HEK293T (cell line): ENCODE data around the gene ABCA4.

Experiments
- FOXK2 ChIP-seq: fragments of 450-650 bp; IDR thresholded peaks from 2 replicates; pipeline ENCODE4 v1.6.1; 2016; ENCODE audit warnings: mild to moderate bottlenecking
- SP1 ChIP-seq: fragments of 450-650 bp; IDR thresholded peaks from 2 replicates; pipeline ENCODE4 v1.6.1; 2017
- SUZ12 ChIP-seq: fragments of 450-650 bp; IDR thresholded peaks from 2 replicates; pipeline ENCODE4 v1.6.1; 2016; ENCODE audit warnings: mild to moderate bottlenecking

DNA sequence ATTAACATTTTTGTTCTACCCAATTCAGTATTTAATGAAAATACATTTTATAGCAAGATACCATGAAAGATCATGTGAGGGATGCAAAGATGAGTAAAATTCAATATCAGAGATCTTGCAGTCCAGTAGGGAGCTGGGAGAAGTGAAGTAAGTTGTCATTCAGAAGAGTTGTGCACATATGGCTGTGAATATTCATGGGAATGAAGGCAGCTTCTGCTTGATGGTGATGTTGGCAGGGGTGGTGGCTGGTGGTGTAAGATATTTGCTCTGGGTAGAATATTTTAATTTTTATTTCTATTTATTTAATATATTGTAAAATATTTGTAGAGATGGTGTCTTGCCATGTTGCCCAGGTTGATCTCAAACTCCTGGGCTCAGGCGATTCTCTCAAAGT, 139.7 kb downstream of the ABCA4 start:
- TF ChIP-seq SP1 (no peak), SUZ12 (no peak), FOXK2 (no peak)
